ENCODE measurements around the gene LIPH.

DNA sequence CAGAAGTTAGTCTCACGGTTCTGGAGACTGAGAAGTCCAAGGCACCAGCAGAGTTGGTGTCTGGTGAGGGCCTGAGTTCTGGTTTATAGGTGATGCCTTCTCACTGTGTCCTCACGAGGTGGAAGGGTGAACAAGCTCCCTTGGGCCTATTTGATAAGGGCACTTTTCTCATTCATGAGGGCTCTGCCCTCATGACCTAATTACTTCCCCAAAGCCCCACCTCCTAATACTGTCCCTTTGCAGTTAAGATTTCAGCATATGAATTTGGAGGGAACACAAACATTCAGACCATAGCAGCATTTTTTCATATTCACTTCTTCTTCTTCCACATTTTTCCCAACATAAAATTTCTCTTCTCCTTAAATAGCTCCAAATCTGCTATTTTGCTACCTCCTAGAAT lies 95.0 kb downstream of the LIPH start:
- TF ChIP-seq, protein P1, sequence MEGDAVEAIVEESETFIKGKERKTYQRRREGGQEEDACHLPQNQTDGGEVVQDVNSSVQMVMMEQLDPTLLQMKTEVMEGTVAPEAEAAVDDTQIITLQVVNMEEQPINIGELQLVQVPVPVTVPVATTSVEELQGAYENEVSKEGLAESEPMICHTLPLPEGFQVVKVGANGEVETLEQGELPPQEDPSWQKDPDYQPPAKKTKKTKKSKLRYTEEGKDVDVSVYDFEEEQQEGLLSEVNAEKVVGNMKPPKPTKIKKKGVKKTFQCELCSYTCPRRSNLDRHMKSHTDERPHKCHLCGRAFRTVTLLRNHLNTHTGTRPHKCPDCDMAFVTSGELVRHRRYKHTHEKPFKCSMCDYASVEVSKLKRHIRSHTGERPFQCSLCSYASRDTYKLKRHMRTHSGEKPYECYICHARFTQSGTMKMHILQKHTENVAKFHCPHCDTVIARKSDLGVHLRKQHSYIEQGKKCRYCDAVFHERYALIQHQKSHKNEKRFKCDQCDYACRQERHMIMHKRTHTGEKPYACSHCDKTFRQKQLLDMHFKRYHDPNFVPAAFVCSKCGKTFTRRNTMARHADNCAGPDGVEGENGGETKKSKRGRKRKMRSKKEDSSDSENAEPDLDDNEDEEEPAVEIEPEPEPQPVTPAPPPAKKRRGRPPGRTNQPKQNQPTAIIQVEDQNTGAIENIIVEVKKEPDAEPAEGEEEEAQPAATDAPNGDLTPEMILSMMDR (IDR thresholded peaks at IDR 0.05; ENCODE audit: low read depth, low read length), result no peak
- no peak for TF ChIP-seq EZH2phosphoT487 (IDR thresholded peaks at IDR 0.05; ENCODE audit: low read depth)

Data from OCI-LY3 (cell line).